SK-N-SH treated with all-trans-retinoic acid at 6 μM for 48 hours (cell line): Measurements from ENCODE around the gene PFDN5.

ENCODE experiments used
- RARB ChIP-seq: fragments of 250-450 bp; sonication (Bioruptor Pico); IDR thresholded peaks from 2 replicates; pipeline ENCODE4 v1.8.0; 2021; ENCODE audit warnings: mild to moderate bottlenecking, moderate library complexity
- TCF4 ChIP-seq: fragments of 250-450 bp; sonication (Bioruptor Pico); IDR thresholded peaks from 2 replicates; pipeline ENCODE4 v1.8.0; 2021; ENCODE audit warnings: mild to moderate bottlenecking, moderate library complexity, borderline replicate concordance
- TF ChIP-seq, protein P1 (sequence below): fragments of 250-450 bp; sonication (Bioruptor Pico); IDR thresholded peaks from 2 replicates; pipeline ENCODE4 v1.8.0; 2021; ENCODE audit warnings: low read depth, mild to moderate bottlenecking, moderate library complexity, borderline replicate concordance

DNA sequence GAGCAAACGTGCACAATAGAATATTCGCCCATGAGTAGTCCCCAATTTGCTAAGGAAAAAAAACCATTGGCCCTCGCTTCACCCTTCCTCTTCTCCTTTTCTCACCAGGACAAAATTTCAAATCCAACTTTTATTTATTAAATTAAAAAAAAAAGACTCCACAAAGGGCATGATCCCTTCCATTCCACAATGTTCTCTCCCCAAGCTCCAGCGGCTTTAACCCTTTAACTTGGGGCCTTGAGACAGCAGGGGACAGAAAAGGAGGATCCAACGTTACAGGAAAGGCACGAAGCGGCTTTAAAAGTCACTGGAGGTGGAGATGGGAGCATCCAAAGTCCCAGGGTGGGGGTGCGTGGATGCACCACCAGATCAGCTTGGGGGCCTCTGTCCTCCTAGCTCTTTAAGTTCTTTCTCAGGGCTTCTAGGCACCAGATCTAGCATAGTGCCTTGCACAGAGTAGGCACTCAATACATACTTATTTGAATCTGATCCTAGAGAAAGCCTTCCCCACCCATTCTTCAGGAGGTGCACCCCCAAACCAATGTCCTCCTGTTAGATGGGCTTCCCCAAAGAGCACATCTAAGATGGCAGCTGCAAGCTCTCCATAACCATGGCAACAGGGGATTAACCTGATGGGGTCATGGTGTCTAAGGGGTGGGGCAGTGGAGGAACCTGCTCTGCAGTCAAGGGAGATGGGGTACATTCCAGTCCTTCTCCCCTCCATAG is 31.3 kb downstream of the PFDN5 start:
- TF ChIP-seq, protein P1, sequence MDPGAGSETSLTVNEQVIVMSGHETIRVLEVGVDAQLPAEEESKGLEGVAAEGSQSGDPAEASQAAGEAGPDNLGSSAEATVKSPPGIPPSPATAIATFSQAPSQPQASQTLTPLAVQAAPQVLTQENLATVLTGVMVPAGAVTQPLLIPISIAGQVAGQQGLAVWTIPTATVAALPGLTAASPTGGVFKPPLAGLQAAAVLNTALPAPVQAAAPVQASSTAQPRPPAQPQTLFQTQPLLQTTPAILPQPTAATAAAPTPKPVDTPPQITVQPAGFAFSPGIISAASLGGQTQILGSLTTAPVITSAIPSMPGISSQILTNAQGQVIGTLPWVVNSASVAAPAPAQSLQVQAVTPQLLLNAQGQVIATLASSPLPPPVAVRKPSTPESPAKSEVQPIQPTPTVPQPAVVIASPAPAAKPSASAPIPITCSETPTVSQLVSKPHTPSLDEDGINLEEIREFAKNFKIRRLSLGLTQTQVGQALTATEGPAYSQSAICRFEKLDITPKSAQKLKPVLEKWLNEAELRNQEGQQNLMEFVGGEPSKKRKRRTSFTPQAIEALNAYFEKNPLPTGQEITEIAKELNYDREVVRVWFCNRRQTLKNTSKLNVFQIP, result no peak
- TF ChIP-seq RARB (no peak), TCF4 (CRISPR knock-in tag) (no peak)
